ENCODE results near the gene APBA2. TPM values are rescaled to one million over a fixed set of nuclear protein-coding genes. Genes with fewer than 3 reads are reported as not detected.

APBA2 gene
- total RNA-seq, 1 donor from 2014 or later: 19.6 TPM

- H3K9me3 ChIP-seq: no peaks in the 10 kb centered on the region
- H3K27ac ChIP-seq: no peak overlapping the region
- no peak for DNase-seq (ENCODE audit: extremely low spot score in 2 of 2)
- H3K27me3 ChIP-seq: no peaks in the 10 kb centered on the region
- TF ChIP-seq POLR2A (IDR thresholded peaks at IDR 0.05) (no peak), POLR2AphosphoS5 (IDR thresholded peaks at IDR 0.05; ENCODE audit: insufficient read depth in 1 of 2, low read depth in 1 of 2) (no peak), CTCF (IDR thresholded peaks at IDR 0.05) (no peak)
- no peaks in the 10 kb centered on the region for H3K4me1 ChIP-seq
- H3K36me3 ChIP-seq: no peaks in the 10 kb centered on the region
- H3K4me3 ChIP-seq: no peak overlapping the region
- intact Hi-C loops (cut with DNase I): no loop called here
These were observed 46.6 kb downstream of the APBA2 start for GRCh38 chr15:28932361-28932760.

GRCh38 chr15:28933710-28934445 lies 48.1 kb downstream of the APBA2 start:
- H3K27ac ChIP-seq: no peak overlapping the region

GRCh38 chr15:28934645-28935044 lies 48.9 kb downstream of the APBA2 start:
- Histone ChIP-seq H3K27me3 (no peaks in the 10 kb centered on the region), H3K27ac (no peak overlapping the region), H3K9me3 (no peaks in the 10 kb centered on the region), H3K4me1 (no peaks in the 10 kb centered on the region), H3K36me3 (no peaks in the 10 kb centered on the region), H3K4me3 (no peak overlapping the region)
- no peak for TF ChIP-seq POLR2A (IDR thresholded peaks at IDR 0.05)
- DNase-seq (ENCODE audit: extremely low spot score in 2 of 2): no peak
- intact Hi-C loops (cut with DNase I): no loop called here

More at GRCh38 chr15:28933710-28934445, 48.1 kb downstream of the APBA2 start:
- intact Hi-C loops (cut with DNase I): no loop called here
- no peaks in the 10 kb centered on the region for H3K9me3 ChIP-seq
- no peak for TF ChIP-seq POLR2A (IDR thresholded peaks at IDR 0.05)
- TF ChIP-seq POLR2AphosphoS5 (IDR thresholded peaks at IDR 0.05; ENCODE audit: insufficient read depth in 1 of 2, low read depth in 1 of 2): no peak
- TF ChIP-seq CTCF (IDR thresholded peaks at IDR 0.05): no peak
- no peaks in the 10 kb centered on the region for H3K36me3 ChIP-seq
- DNase-seq (ENCODE audit: extremely low spot score in 2 of 2): no peak
- no peaks in the 10 kb centered on the region for H3K4me1 ChIP-seq
- no peak overlapping the region for H3K4me3 ChIP-seq
- H3K27me3 ChIP-seq: no peaks in the 10 kb centered on the region

GRCh38 chr15:28935316-28935715 lies 49.5 kb downstream of the APBA2 start:
- intact Hi-C loops (cut with DNase I): no loop called here
- Histone ChIP-seq H3K4me1 (no peaks in the 10 kb centered on the region), H3K27ac (no peak overlapping the region), H3K4me3 (no peak overlapping the region), H3K9me3 (no peaks in the 10 kb centered on the region), H3K36me3 (no peaks in the 10 kb centered on the region), H3K27me3 (no peaks in the 10 kb centered on the region)
- no peak for TF ChIP-seq CTCF (IDR thresholded peaks at IDR 0.05)
- TF ChIP-seq POLR2AphosphoS5 (IDR thresholded peaks at IDR 0.05; ENCODE audit: insufficient read depth in 1 of 2, low read depth in 1 of 2): no peak
- no peak for TF ChIP-seq POLR2A (IDR thresholded peaks at IDR 0.05)
- DNase-seq (ENCODE audit: extremely low spot score in 2 of 2): no peak

- intact Hi-C loops (cut with DNase I): no loop called here
- no peak for DNase-seq (ENCODE audit: extremely low spot score in 2 of 2)
- Histone ChIP-seq H3K27me3 (no peaks in the 10 kb centered on the region), H3K9me3 (no peaks in the 10 kb centered on the region), H3K27ac (no peak overlapping the region), H3K4me3 (no peak overlapping the region), H3K36me3 (no peaks in the 10 kb centered on the region), H3K4me1 (no peaks in the 10 kb centered on the region)
- TF ChIP-seq POLR2A (IDR thresholded peaks at IDR 0.05): no peak
- no peak for TF ChIP-seq CTCF (IDR thresholded peaks at IDR 0.05)
- no peak for TF ChIP-seq POLR2AphosphoS5 (IDR thresholded peaks at IDR 0.05; ENCODE audit: insufficient read depth in 1 of 2, low read depth in 1 of 2)
These were observed 50.3 kb downstream of the APBA2 start for GRCh38 chr15:28936081-28936480.
